Measurements from ENCODE around the gene STARD9. TPM values are rescaled to one million over a fixed set of nuclear protein-coding genes. Genes with fewer than 3 reads are reported as not detected.

The STARD9 gene
- total and polyA plus RNA-seq, 2 experiments from 2014 or later: 1.8 to 6.2 TPM

DNA sequence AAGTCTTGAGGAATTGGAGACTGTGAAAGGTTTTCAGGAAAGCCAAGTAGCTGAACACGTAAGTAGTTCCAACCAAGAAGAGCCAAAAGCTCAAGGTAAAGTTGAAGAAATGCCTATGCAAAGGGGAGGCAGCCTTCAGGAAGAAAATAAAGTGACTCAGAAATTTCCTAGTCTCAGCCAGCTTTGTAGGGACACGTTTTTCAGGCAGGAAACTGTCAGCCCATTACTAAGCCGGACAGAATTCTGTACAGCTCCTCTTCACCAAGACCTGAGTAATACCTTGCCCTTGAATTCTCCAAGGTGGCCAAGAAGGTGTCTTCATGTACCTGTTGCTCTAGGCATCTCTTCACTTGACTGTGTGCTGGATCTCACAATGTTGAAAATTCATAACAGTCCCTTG lies 112.9 kb downstream of the STARD9 start:
- no peak overlapping the region for H3K4me3 ChIP-seq
- H3K79me2 ChIP-seq (replicated peaks; ENCODE audit: insufficient read depth): no peaks in the 10 kb centered on the region
- H3F3A ChIP-seq (replicated peaks; ENCODE audit: low read depth): no peaks in the 10 kb centered on the region
- no peaks in the 10 kb centered on the region for H3K9me2 ChIP-seq (ENCODE audit: insufficient read depth)
- H4K20me1 ChIP-seq (replicated peaks; ENCODE audit: insufficient read depth): no peaks in the 10 kb centered on the region
- H3K36me3 ChIP-seq (ENCODE audit: insufficient read depth): no peaks in the 10 kb centered on the region
- no peak for TF ChIP-seq JUNB (IDR thresholded peaks at IDR 0.05; ENCODE audit: unreplicated experiment)
- no peak for TF ChIP-seq NANOG (IDR thresholded peaks at IDR 0.05; ENCODE audit: borderline replicate concordance)
- TF ChIP-seq, protein P1, sequence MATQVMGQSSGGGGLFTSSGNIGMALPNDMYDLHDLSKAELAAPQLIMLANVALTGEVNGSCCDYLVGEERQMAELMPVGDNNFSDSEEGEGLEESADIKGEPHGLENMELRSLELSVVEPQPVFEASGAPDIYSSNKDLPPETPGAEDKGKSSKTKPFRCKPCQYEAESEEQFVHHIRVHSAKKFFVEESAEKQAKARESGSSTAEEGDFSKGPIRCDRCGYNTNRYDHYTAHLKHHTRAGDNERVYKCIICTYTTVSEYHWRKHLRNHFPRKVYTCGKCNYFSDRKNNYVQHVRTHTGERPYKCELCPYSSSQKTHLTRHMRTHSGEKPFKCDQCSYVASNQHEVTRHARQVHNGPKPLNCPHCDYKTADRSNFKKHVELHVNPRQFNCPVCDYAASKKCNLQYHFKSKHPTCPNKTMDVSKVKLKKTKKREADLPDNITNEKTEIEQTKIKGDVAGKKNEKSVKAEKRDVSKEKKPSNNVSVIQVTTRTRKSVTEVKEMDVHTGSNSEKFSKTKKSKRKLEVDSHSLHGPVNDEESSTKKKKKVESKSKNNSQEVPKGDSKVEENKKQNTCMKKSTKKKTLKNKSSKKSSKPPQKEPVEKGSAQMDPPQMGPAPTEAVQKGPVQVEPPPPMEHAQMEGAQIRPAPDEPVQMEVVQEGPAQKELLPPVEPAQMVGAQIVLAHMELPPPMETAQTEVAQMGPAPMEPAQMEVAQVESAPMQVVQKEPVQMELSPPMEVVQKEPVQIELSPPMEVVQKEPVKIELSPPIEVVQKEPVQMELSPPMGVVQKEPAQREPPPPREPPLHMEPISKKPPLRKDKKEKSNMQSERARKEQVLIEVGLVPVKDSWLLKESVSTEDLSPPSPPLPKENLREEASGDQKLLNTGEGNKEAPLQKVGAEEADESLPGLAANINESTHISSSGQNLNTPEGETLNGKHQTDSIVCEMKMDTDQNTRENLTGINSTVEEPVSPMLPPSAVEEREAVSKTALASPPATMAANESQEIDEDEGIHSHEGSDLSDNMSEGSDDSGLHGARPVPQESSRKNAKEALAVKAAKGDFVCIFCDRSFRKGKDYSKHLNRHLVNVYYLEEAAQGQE (IDR thresholded peaks at IDR 0.05; ENCODE audit: unreplicated experiment): no peak
- no peak for TF ChIP-seq ZNF462 (CRISPR knock-in tag; IDR thresholded peaks at IDR 0.05)
- no peak for TF ChIP-seq EZH2phosphoT487 (IDR thresholded peaks at IDR 0.05; ENCODE audit: unreplicated experiment)
- TF ChIP-seq CTCF (conservative IDR thresholded peaks at IDR 0.05; ENCODE audit: low read depth in 2 of 2): no peak
- TF ChIP-seq CREB1 (CRISPR knock-in tag; IDR thresholded peaks at IDR 0.05; ENCODE audit: low read depth): no peak
- no peak for TF ChIP-seq ZNF114 (CRISPR knock-in tag; IDR thresholded peaks at IDR 0.05)
- no peak for TF ChIP-seq STAT1 (IDR thresholded peaks at IDR 0.05; ENCODE audit: unreplicated experiment)
- ATAC-seq (no peak), DNase-seq (ENCODE audit: low spot score) (no peak)
- peaks cover 4% of the 10 kb centered on the region; the same call in 1 of the 3 replicates for H3K36me3 Mint-ChIP-seq (ENCODE audit: low read depth)
- H3K27me3 Mint-ChIP-seq (ENCODE audit: insufficient read depth, low read depth, poor library complexity): peaks cover 6% of the 10 kb centered on the region
- H3K4me3 Mint-ChIP-seq: no peak overlapping the region
- no peak overlapping the region for H2AFZ ChIP-seq
- no peaks in the 10 kb centered on the region for H3K27me3 ChIP-seq (ENCODE audit: insufficient read depth)
- H3K4me1 Mint-ChIP-seq: no peaks in the 10 kb centered on the region
- H3K9me3 Mint-ChIP-seq: no peaks in the 10 kb centered on the region
- H3K27ac Mint-ChIP-seq: no peak overlapping the region
- no peak overlapping the region for H3K27ac ChIP-seq (ENCODE audit: low read depth)
- no peak overlapping the region for H3K4me2 ChIP-seq
- H3K4me1 ChIP-seq (ENCODE audit: insufficient read depth): no peaks in the 10 kb centered on the region

All from GM23338 (cell line).